Fibroblast of lung (primary cell): Measurements from ENCODE around the gene TSPAN3.

Experiments used
- CTCF ChIP-seq, 2 donors: IDR thresholded peaks in 1 of 2; conservative IDR thresholded peaks in 1 of 2; 1 replicate in 1 of 2; 2 replicates in 1 of 2; pipeline ENCODE4 v1.5.1; 2011 to 2012; ENCODE audit warnings: low read length in 2 of 2, control low read depth in 1 of 2, inconsistent platforms in 1 of 2, low read depth in 1 of 2, mild to moderate bottlenecking in 1 of 2
- EZH2 ChIP-seq: IDR thresholded peaks from 2 replicates; pipeline ENCODE4 v1.5.1; 2012; ENCODE audit warnings: low read length, control low read depth, mild to moderate bottlenecking; ENCODE audit errors: missing control alignments

- no peak for TF ChIP-seq EZH2
- no peak for TF ChIP-seq CTCF (conservative IDR thresholded peaks at IDR 0.05 in 1 of 2, IDR thresholded peaks at IDR 0.05 in 1 of 2; ENCODE audit: low read depth in 1 of 2, low read length in 2 of 2)
Observed at GRCh38 chr15:76996526-76997401, 74.1 kb downstream of the TSPAN3 start.
